ENCODE data around the gene ZC3H10. TPM values are rescaled to one million over a fixed set of nuclear protein-coding genes. Genes with fewer than 3 reads are reported as not detected.

The ZC3H10 gene
- total and polyA plus RNA-seq, 2 of the 8 experiments (the other 6 are each of a cell fraction or from before 2014, with no cell fraction given): 4.0 to 11.2 TPM

DNA sequence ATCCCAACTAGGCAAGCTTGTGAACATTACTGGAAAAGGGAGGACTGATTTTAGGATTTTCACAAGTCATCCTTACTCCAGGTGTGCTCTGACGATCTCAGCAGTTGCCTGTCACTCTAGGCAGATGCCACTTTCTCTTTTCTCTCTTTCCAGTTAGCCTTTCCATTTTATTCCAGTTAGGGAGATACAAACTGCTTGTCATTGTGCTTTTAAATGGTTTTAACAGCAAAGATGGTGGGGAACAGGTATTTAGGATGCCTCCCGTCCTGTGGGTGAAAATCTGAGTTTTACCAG, 12.5 kb upstream of the ZC3H10 start:
- Histone ChIP-seq H3K4ac (replicated peaks; ENCODE audit: insufficient read length, low read depth, low read length) (no peak overlapping the region), H3K14ac (ENCODE audit: insufficient read length) (no peak overlapping the region), H3K56ac (replicated peaks; ENCODE audit: insufficient read length, low read depth, low read length) (no peak overlapping the region), H4K5ac (ENCODE audit: insufficient read length, low read depth, low read length) (no peak overlapping the region), H2BK5ac (ENCODE audit: low read depth, low read length) (no peak overlapping the region), H4K91ac (replicated peaks; ENCODE audit: insufficient read length, low read length) (no peak overlapping the region), H2BK120ac (replicated peaks; ENCODE audit: low read depth, low read length) (no peak overlapping the region), H3K27me3 (replicated peaks in 1 of 4; ENCODE audit: control insufficient read depth in 3 of 4, extremely low read depth in 1 of 4, insufficient read depth in 3 of 4, low read length in 3 of 4) (no peaks in the 10 kb centered on the region), H3K9ac (replicated peaks in 1 of 4; ENCODE audit: extremely low read depth in 1 of 4, low read depth in 3 of 4, low read length in 3 of 4) (peak overlapping the region; percentile 75 to 94 (median 90)), H3K4me1 (replicated peaks in 1 of 4; ENCODE audit: control insufficient read depth in 3 of 4, insufficient read depth in 4 of 4, low read length in 3 of 4) (peaks cover 0 to 9% (median 3%) of the 10 kb centered on the region in 4 experiments; a peak in 5 of 7 replicates), H3K23me2 (ENCODE audit: low read depth, low read length) (peaks cover 8% of the 10 kb centered on the region), H4K20me1 (replicated peaks in 1 of 2; ENCODE audit: control insufficient read depth in 1 of 2, insufficient read depth in 2 of 2, low read length in 2 of 2) (peaks cover 4 to 5% of the 10 kb centered on the region in 2 experiments), H3K79me1 (ENCODE audit: low read depth, low read length) (0 out of 2 replicates have a peak, but pooled peaks cover 2% of the 10 kb centered on the region), H2BK15ac (ENCODE audit: low read length) (no peak overlapping the region), H3K4me3 (ENCODE audit: extremely low read depth in 1 of 4, insufficient read depth in 2 of 4, low read depth in 3 of 4, low read length in 4 of 4) (peak overlapping the region; percentile 81 to 95 (median 92)), H2BK20ac (ENCODE audit: low read length) (no peak overlapping the region), H3K18ac (ENCODE audit: extremely low read depth, low read length) (no peak overlapping the region), H3K27ac (ENCODE audit: low read depth, low read length) (no peak overlapping the region), H3K23ac (ENCODE audit: insufficient read length) (no peak overlapping the region), H4K8ac (ENCODE audit: extremely low read depth, insufficient read depth, low read length) (no peak overlapping the region), H2BK12ac (ENCODE audit: low read depth, low read length) (no peak overlapping the region), H3K79me2 (ENCODE audit: control insufficient read depth in 1 of 2, insufficient read depth in 2 of 2, low read length in 2 of 2) (peaks cover 21 to 31% of the 10 kb centered on the region in 2 experiments), H3K4me2 (ENCODE audit: insufficient read depth in 1 of 2, low read depth in 2 of 2, low read length in 2 of 2) (peak overlapping the region; percentile 85 to 99), H2AK5ac (ENCODE audit: low read depth, low read length) (no peak overlapping the region), H3K36me3 (ENCODE audit: control insufficient read depth in 2 of 4, insufficient read depth in 4 of 4, low read length in 3 of 4) (peaks cover 28 to 60% (median 48%) of the 10 kb centered on the region in 4 experiments), H2AFZ (ENCODE audit: low read length) (no peak overlapping the region), H3K9me3 (ENCODE audit: insufficient read depth in 2 of 2, low read depth in 1 of 2, low read length in 1 of 2) (no peaks in the 10 kb centered on the region)
- POLR2A ChIA-PET (ENCODE audit: partially characterized antibody): interaction anchor here (1.3 to 11.1 kb wide), 15 partner anchors 7 to 274 kb away, joined by 3 to 267 read pairs (median 20); partner anchors contain the start of genes CNPY2, ERBB3, ESYT1 and MYL6
- FAIRE-seq (no peak), DNase-seq (ENCODE audit: low read depth in 1 of 2, low spot score in 2 of 2) (no peak)
- 64% methylated on average over 2 of the region's 2 CpGs; no CpG with 5 or more reads in 1 of the 2 experiments for WGBS, 2 experiments (ENCODE audit: extremely low coverage in 1 of 2, insufficient coverage in 1 of 2, insufficient read length in 1 of 2, insufficient replicate concordance in 2 of 2, low coverage in 1 of 2, low lambda C conversion rate in 2 of 2, missing lambda C conversion rate in 1 of 2)
- CTCF ChIA-PET (ENCODE audit: partially characterized antibody): interaction anchor here (0.9 to 7.2 kb wide), 6 partner anchors 10 to 117 kb away, joined by 3 to 34 read pairs (median 14); partner anchors contain the start of genes ERBB3, RNF41 and ZC3H10
- TF ChIP-seq CREB1 (IDR thresholded peaks at IDR 0.05) (no peak), EGR1 (IDR thresholded peaks at IDR 0.05; ENCODE audit: borderline replicate concordance, low read depth, low read length) (no peak)

Measured in H1 (cell line).